Stimulated activated CD4-positive, alpha-beta T cell treated with anti-CD3 and anti-CD28 coated beads, Interleukin-4, amount 100 ng/mL, for 1 hour (primary cell): ENCODE data around the gene DDX11.
"Not testable (repeated sequence)": the region's sequence is repeated elsewhere in the genome, so short reads cannot be mapped to it uniquely, and the experiment has no call there.

Experiments used
- DNase-seq: peaks from one replicate; pipeline ENCODE4 v3.0.0-alpha.2; 2020

The DDX11 gene

DNA sequence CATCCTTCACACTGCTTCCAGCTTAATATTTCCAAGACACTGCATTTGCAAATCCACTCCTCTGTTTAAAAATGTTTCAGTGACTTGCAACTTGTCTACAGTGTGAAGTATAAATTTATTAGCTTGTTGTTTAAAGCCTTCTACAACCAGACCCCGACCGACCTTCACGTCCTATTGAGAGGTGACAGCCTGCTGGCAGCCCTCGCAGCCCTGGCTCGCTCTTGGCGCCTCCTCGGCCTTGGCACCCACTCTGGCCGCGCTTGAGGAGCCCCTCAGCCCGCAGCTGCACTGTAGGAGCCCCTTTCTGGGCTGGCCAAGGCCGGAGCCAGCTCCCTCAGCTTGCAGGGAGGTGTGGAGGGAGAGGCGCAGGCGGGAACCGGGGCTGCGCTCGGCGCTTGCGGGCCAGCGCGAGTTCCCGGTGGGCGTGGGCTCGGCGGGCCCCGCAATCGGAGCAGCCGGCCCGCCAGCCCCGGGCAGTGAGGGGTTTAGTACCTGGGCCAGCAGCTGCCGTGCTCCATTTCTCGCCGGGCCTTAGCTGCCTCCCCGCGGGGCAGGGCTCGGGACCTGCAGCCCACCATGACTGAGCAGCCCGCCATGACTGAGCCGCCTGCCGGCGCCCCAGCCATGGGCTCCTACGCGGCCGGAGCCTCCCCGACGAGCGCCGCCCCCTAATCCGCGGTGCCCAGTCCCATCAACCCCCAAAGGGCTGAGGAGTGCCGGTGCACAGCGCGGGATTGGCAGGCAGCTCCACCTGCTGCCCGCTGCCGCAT lies 2.5 kb upstream of the DDX11 start:
- not testable (repeated sequence) for DNase-seq

DNA sequence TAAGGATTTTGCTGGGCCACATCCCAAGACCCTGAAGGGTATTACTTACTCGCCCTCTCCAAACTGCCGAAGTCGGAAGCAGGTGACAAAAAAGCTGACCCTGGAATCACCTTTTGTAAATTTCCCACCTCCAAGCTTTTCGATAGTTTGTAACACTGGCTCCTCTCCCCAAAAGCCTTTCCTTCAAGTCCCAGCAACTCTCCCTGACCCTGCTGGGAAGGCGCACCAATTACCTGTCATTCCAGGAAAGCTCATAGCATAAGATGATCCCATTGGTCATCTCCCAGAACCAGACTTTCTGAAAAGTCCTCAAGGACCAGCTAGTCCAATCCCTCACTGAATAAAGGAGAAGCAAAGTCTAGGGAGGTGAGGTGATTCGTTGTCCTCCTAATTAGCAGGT lies 698 bp upstream of the DDX11 start:
- DNase-seq = not testable (repeated sequence)

DNA sequence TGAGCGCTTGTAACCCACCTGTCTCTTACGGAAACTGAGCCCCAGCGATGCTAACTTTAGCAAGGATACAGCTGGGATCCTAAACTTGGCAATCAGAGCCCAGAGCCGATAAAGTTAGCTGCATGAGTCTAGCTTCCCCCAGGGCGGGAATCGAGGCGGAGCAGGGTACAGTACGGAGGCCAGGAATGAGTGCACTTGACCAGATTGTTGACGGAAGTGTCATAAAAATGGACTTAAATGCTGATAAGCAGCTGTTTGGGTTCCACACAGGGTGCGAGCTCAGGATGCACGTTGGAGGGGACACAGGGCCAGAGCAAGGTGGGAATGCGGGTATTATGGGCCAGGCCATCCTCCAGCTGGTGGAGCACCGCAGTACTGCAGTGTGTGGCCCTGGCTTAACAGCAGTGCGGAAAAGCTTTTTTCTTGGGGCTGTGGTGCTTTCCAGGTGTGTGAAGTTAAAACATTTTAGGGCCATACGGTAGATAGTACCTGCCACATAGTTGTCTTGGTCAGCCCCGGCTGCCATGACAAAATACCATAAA lies 744 bp downstream of the DDX11 start:
- peak; percentile 21 for DNase-seq

DNA sequence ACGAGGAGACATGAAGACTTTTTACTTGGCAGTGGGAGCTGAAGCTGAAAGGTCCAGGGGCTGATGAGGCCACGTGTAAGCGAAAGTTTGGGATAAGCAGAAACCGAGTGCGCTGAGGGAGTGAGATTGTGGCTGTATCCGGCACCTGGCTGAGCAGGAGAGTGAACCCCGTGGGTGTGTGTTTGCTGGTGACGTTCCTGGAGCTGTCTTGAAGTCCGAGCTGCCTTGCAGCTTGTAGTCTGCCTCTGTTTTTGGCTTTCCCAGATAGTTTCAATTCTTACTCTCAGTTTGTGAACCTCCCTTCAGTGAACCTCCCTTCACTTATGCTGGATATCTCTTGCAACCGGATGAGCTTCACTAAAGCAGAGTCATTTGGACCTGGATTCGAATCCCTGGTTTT lies 2.5 kb downstream of the DDX11 start:
- not testable (repeated sequence) for DNase-seq

DNA sequence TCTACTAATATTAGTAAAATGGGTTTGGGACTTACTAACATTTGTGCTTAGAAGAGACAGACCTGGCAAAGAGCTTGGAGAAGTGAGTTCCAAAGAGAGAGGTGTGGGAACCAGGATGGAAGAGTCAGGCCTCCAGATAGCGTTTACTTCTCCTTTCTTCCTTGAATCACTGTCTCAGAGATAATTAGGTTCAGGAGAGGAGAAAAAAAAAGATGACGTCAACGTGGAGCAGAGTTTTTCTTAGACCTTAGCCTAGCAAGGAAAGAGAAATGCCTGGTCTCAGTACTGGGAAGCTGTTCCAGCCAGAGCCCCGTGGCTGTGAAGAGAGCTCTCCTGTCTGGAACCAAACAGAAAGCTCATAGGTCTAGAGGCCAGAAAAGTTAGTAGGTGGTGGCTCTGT lies 3.4 kb downstream of the DDX11 start:
- DNase-seq = not testable (repeated sequence)

DNA sequence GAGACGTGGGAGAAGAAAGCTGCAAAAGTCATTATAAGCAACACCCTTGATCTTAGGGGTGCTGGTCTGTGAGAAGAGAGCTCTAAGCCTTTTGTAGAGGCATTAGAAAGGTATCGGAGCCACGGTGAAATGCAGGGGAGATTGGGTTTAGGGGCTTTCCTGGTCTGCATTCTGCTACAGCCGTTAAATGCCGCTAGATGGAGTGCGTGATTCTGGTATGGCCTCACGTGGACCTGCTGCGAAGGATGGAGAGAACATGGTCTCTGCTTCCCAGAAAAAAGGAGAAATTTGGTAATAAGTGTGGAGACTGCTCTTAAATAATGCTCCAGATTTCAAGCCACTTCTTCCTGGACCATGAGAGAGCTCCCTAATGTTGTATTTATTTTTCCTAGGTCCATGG lies 4.3 kb downstream of the DDX11 start:
- DNase-seq = not testable (repeated sequence)

DNA sequence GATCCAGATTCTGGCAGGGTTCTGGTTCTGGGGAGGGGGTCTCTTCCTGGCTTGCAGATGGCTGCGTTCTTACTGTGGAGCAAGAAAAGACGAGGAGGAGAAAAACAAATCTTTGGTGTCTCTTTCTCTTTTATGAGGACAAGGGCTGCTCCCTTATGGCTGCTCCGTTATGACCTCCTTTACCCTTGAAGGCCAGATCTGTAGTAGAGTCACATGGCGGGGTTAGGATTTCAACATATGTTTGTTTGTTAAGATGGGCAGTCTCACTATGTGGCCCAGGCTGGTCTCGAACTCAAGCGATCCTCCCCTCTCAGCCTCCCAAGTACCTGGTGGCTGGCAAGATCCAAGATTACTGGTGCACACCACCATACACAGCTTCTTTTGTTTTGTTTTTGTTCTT lies 5.8 kb downstream of the DDX11 start:
- not testable (repeated sequence) for DNase-seq

DNA sequence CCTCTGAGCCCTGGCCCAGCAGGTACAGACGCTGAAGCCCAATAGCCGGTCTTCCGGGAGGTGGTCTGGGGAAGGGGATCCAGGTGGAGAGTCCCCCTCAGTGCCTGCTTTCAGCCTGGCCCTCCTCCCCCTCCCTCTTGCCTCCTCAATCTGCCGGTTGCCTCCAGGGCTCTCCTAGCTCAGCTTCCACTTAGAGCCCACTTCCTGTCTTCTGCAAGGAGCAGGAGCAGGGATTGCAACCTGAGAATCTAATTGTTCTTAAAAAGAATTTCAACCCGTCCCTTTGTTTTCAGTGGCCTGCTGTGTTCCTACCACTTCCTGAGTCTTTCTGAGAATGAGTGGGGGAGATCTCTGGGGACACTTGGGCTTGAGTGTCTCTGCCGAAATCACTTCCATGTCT lies 6.6 kb downstream of the DDX11 start:
- DNase-seq = not testable (repeated sequence)

DNA sequence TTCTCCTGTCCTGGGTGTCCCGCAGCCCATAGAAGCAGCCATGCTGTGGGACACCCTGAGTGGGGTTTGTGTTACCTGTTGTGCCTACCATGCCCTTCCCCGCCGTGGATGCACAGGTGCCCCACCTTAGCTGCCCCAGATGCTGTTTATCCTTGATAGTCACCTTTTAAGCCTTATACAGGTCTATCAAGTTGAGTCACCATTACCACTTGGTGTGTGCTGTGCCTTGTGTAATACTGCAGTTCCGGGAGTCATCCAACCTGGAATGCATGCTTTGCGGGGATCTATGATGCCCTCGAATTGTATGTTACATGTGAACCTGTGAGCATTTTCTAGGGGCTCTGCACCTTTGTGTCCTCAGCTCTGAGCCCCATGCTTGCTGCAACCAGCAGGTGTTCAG lies 7.6 kb downstream of the DDX11 start:
- DNase-seq = not testable (repeated sequence)

DNA sequence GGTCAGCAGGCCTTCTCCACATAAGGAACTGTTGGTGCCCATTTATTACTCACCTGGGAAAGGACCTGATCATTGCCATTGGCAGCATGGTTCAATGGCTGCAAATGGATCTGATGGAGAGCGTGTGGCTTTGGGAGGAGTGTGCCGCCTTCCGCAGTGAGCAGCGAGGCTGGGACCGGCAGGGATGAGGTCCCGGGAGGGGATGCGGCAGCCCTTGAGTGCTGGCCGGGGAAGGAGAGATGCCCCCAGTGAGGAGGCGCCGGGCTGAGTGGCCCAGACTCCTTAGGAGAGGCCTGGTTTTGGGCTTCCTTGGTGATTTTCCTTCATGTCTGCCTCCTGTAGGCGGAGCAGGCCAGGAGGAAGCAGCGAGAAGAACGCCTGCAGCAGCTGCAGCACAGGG lies 10.6 kb downstream of the DDX11 start:
- DNase-seq = not testable (repeated sequence)

DNA sequence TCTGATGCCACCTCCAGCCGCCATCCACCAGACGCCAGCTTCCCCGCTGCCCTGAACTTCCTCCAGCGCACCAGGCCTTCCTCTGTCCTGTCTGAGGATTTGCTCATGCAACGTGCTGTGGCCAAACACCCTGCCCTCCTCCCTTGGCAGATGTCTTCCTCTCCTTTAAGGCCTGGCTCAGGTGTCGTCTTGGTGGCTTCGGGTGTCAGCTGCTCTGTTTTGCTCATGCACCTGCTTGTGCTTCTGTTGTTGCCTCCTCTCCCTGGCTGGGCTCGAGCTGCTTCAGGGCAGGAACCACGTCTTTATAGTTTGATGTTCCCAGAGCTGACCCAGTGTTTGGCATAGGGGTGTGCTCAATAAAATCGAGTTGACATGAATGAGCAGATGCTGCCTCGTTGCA lies 12.4 kb downstream of the DDX11 start:
- DNase-seq = not testable (repeated sequence)

DNA sequence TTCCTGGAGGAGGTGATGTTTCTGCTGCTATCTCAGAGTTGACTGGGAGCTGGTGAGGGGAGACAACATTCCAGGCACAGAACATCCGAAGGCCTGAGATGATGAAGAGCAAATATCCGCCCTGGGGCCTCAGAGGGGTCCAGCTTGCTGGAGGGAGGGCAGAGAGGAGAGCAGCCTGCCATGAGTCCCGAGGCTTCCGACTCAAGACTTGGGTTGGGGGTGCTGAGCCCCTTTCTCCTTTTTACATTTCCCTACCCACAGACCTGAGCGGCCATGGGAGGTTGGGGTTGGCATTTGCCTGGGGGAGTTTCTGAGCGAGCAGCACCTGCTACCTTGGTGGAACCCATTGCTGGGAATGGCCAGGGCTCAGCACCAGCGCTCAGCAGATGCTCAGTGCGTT lies 13.8 kb downstream of the DDX11 start:
- DNase-seq = not testable (repeated sequence)

DNA sequence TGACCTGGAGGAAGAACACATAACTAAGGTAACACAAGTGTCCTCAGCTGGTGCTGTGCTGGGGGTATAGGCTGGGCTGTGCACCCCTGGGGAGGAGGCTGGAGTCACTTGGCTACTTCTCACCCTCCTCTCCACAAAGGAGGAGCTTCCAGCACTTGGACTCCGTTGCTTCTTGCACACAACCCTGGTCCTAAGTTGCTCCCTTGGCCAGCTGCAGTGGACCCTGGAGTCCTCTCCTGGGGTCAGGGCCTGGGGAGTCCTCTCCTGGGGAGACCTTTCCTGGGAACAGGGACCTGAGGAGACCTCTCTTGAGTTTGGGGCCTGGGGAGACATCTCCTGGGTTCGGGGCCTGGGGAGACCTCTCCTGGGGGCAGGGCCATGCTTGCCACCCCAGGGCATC lies 14.3 kb downstream of the DDX11 start:
- not testable (repeated sequence) for DNase-seq

DNA sequence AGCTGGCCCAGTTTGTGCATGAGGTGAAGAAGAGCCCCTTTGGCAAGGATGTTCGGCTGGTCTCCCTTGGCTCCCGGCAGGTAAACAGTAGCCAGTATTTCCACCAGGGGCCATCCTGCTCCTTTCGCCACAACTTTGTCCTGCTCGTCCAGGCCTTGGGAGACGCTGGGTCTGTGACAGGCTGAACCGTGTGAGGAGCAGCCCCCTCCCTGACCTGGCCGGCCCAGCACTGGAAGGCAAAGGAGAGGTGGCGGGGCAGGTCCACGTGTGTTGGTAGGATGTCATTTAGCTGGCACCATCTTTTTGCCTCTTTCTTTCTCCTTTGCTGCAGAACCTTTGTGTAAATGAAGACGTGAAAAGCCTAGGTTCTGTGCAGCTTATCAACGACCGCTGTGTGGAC lies 15.4 kb downstream of the DDX11 start:
- no peak for DNase-seq

DNA sequence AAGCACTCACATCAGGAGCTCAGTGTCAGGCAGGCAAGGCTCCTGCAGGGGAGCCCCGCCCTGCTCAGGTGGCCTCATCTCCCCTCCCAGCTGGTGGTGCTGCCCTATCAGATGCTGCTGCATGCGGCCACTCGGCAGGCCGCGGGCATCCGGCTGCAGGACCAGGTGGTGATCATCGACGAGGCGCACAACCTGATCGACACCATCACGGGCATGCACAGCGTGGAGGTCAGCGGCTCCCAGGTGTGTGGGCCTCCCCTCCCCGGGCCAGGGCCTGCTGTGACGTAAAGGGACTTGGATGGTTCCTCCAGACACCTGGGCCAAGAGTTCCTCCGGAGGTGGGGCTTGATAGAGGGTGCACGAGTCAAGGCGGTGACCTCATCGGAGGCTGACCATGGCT lies 18.0 kb downstream of the DDX11 start:
- not testable (repeated sequence) for DNase-seq

DNA sequence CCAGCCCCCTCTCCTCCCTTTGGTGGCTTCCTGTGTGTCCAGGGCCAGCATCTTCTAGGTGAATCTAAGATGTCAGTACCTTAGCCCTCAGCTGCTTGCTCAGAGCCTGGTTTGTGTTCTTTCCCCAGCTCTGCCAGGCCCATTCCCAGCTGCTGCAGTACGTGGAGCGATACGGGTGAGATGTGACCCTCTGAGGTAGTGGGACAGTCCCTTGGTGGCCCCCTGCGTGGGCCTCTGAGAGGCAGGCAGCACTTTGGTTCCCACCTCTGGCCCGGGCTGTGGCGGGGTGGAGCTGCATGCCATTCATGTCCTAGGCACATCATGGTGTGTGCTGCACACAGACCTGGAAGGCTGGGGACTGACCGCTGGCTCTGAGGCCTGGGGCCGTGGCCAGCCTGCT lies 19.1 kb downstream of the DDX11 start:
- DNase-seq = not testable (repeated sequence)

DNA sequence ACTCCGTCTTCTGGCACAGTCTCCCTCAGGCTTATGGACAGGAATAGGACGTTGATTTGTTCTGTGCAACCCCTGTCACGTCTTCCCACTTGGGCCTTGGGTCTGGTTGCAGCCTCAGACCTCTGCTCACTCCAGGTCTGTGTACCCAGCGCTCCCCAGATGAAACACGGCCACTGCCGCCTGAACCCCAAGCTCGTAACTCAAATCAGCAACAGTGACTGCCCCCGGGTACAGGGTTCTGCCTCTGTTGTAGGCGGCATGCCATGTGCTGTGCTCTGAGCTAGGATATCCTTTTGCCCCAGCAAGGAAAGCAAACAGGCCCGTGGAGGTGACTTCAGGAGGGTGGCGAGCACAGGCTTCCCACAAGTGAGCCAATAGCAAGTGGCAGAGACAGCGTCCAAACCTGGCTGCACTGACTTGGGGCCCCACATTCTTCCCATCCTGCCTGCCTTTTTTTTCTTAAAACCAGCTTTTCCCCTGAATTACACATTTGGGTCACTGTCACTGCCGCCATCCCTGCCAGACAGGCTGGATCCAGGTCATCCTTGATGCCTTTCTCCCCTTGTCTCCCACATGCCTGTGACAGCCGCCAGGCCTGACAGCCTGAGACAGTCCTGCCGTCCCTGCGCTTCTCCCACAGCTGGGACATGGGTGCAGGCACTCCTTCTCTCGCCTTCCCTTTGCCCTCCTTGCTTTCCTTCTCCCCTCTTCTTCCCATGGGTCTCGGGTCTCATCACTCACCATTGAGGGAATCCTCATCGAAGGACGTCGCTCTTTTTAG lies 21.6 kb downstream of the DDX11 start:
- DNase-seq = not testable (repeated sequence)

DNA sequence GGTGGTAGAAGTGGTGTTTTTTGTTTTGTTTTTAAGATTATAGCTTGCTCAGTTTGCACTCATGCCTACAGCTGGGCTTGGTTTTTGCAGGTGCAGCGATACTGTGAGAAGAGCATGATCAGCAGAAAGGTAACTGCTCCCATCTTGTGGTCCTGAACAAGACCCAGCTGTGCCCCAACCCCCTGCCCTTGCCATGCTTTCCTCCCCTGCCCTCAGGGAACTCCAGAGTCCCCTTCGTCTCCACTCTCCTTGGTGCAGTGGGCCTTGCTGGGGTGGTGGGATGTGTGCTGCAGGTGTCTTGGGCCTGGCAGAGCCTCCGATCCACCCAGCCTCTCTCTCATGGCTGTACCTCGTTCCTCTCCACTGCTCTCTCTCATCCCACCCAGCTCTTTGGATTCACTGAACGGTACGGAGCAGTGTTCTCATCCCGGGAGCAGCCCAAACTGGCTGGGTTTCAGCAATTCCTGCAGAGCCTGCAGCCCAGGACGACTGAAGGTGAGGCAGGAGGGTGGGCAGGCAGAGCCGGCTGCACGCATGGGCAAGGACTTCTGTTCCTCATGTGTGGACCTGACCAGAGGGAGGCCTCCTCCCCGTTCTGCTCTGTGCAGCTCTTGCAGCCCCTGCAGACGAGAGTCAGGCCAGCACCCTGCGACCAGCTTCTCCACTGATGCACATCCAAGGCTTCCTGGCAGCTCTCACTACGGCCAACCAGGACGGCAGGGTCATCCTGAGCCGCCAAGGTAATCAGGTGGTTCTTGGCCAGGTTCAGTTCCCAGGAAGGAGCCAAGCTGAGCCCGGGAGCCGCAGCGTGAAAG lies 22.8 kb downstream of the DDX11 start:
- not testable (repeated sequence) for DNase-seq

DNA sequence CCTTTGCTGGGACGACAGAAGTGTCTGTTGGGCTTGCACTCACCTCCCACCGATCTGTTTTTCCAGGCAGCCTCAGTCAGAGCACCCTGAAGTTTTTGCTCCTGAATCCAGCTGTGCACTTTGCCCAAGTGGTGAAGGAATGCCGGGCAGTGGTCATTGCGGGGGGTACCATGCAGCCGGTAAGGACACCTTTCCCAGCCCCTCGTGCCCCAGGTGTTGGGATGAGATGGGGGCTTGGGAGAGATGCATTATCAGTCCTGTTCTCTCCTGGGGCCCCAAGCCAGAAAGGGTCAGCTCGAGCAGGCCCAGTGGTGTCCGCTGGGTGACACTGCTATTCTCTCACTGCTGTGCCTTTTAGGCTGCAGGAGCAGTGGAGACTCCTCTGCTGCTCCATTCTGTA lies 24.2 kb downstream of the DDX11 start:
- DNase-seq = not testable (repeated sequence)

DNA sequence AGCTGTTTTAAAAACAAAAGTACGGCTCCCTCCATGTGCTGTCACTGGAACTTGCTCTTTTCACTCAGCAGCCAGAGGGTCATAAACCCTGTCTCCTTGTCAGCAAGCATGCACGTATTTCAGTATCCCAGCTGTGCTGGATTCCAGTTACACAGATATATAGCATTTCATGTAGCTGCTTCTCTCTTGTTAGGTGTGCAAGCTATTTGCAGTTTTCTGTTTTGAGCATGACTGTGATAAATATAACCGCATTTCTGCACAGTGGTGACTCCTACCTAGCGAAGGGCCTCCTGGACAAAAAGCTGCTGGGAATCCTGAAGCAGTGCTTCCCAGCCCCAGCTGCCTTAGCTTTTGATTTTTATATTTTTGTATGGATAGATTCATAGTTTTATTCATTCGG lies 24.7 kb downstream of the DDX11 start:
- DNase-seq = not testable (repeated sequence)

DNA sequence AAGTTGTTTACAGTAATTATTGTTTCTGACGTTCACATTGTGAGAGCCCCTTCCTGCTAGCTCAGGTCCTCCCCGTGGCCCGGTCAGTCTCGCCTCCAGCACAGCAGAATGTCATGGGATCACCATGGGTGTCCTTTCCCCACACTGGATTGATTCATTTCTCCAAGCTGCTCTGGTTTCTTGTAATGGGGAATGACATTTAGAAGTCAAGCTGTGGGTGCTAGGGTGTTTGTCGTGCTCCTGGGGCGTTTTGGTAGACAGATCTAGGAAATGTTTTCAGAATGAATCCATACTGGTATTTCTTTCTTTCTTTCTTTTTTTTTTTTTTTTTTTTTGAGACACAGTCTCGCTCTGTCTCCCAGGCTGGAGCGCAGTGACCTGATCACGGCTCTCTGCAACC lies 25.1 kb downstream of the DDX11 start:
- not testable (repeated sequence) for DNase-seq

DNA sequence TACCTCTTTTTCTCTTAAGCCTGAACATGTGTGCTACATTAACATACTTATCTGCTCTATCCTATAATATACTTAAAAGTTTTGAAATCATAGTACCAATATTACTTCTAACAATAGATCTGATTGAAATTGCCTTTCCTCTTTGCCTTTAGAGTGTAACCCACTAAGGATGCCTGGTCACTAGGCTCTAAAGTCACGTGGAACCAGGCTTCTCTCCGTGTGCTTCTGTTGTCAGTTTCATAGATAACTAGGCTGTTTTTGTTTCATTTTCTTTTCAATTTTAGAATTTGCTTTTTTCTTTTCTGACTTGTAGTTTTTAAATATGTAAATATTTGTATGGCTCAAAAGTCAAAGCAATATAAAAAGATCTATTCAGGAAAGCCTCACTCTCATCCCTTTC lies 25.8 kb downstream of the DDX11 start:
- DNase-seq = not testable (repeated sequence)
